ENCODE data around the gene ZNF831.
A peak's percentile ranks its signal among the peaks of the same experiment; 100 is the strongest.

The ZNF831 gene

GRCh38 chr20:59217173-59217572 lies 53.6 kb downstream of the ZNF831 start:
- no peak for DNase-seq

- no peak for DNase-seq
Measured at GRCh38 chr20:59217794-59218280, 54.2 kb downstream of the ZNF831 start.

- DNase-seq: no peak
Measured at GRCh38 chr20:59219211-59219610, 55.6 kb downstream of the ZNF831 start.

- no peak for DNase-seq
Measured at GRCh38 chr20:59220161-59220560, 56.5 kb downstream of the ZNF831 start.

GRCh38 chr20:59221049-59221706 lies 57.6 kb downstream of the ZNF831 start:
- no peak for DNase-seq

- no peak for DNase-seq
Measured at GRCh38 chr20:59221707-59222252, 58.2 kb downstream of the ZNF831 start.

GRCh38 chr20:59222253-59223181 lies 58.9 kb downstream of the ZNF831 start:
- peak; percentile 1 for DNase-seq

- DNase-seq: no peak
Measured at GRCh38 chr20:59223182-59223601, 59.6 kb downstream of the ZNF831 start.

- DNase-seq: no peak
Measured at GRCh38 chr20:59223750-59224149, 60.1 kb downstream of the ZNF831 start.

GRCh38 chr20:59224236-59224635 lies 60.6 kb downstream of the ZNF831 start:
- no peak for DNase-seq

- no peak for DNase-seq
Measured at GRCh38 chr20:59230385-59230784, 66.8 kb downstream of the ZNF831 start.

- DNase-seq: no peak
Measured at GRCh38 chr20:59231124-59231804, 67.6 kb downstream of the ZNF831 start.

- no peak for DNase-seq
Measured at GRCh38 chr20:59232618-59233017, 69.0 kb downstream of the ZNF831 start.

GRCh38 chr20:59235226-59235625 lies 71.6 kb downstream of the ZNF831 start:
- DNase-seq: no peak

GRCh38 chr20:59240006-59240405 lies 76.4 kb downstream of the ZNF831 start:
- no peak for DNase-seq

- no peak for DNase-seq
Measured at GRCh38 chr20:59242714-59243626, 79.3 kb downstream of the ZNF831 start.

- DNase-seq: no peak
Measured at GRCh38 chr20:59246691-59247400, 83.2 kb downstream of the ZNF831 start.

- DNase-seq: no peak
Measured at GRCh38 chr20:59247731-59248684, 84.4 kb downstream of the ZNF831 start.

GRCh38 chr20:59250293-59250692 lies 86.7 kb downstream of the ZNF831 start:
- no peak for DNase-seq

- no peak for DNase-seq
Measured at GRCh38 chr20:59253325-59253724, 89.7 kb downstream of the ZNF831 start.
